Spleen (tissue), 13 donors: ENCODE results near the gene TDRD9. TPM values are rescaled to one million over a fixed set of nuclear protein-coding genes. Genes with fewer than 3 reads are reported as not detected.

Experiments
- DNase-seq: peaks from one replicate; pipeline ENCODE4 v3.0.0-alpha.2; 2020
- H3K27ac ChIP-seq, 8 donors: fragments of 200-600 bp; sonication (generic) in 7 of 8; 1 replicate in 4 of 8; 2 replicates in 4 of 8; pipeline versions ENCODE4 v1.5.0 to v1.8.0; 2016 to 2021; ENCODE audit warnings: inconsistent platforms in 4 of 8, mild to moderate bottlenecking in 4 of 8, moderate library complexity in 1 of 8
- H3K27me3 ChIP-seq, 7 donors: fragments of 200-600 bp; sonication (generic) in 6 of 7; replicated peaks in 1 of 7; 1 replicate in 4 of 7; 2 replicates in 3 of 7; pipeline versions ENCODE4 v1.5.0 to v1.8.0; 2016 to 2021; ENCODE audit warnings: inconsistent platforms in 3 of 7, mild to moderate bottlenecking in 1 of 7
- H3K36me3 ChIP-seq, 6 donors: fragments of 200-600 bp; sonication (generic) in 5 of 6; 1 replicate in 4 of 6; 2 replicates in 2 of 6; pipeline versions ENCODE4 v1.5.0 to v1.8.0; 2016 to 2021; ENCODE audit warnings: inconsistent platforms in 2 of 6
- H3K4me1 ChIP-seq, 6 donors: fragments of 200-600 bp; sonication (generic) in 5 of 6; 1 replicate in 3 of 6; 2 replicates in 3 of 6; pipeline versions ENCODE4 v1.5.0 to v1.8.0; 2016 to 2021; ENCODE audit warnings: inconsistent platforms in 3 of 6
- H3K4me3 ChIP-seq, 8 donors: fragments of 200-600 bp; sonication (generic) in 7 of 8; 1 replicate in 4 of 8; 2 replicates in 4 of 8; pipeline versions ENCODE4 v1.5.0 to v1.8.0; 2016 to 2021; ENCODE audit warnings: inconsistent platforms in 4 of 8, mild to moderate bottlenecking in 4 of 8, moderate library complexity in 2 of 8
- H3K9me3 ChIP-seq, 8 donors: fragments of 200-600 bp; sonication (generic) in 7 of 8; 1 replicate in 4 of 8; 2 replicates in 4 of 8; pipeline versions ENCODE4 v1.5.0 to v1.8.0; 2016 to 2021; ENCODE audit warnings: inconsistent platforms in 4 of 8
- POLR2A ChIP-seq, 3 donors: fragments of 450-650 bp; IDR thresholded peaks; one replicate each; pipeline ENCODE4 v1.5.1; 2017; ENCODE audit warnings: antibody characterized with exemption in 3 of 3, mild to moderate bottlenecking in 1 of 3
- POLR2AphosphoS5 ChIP-seq, 3 donors: sonication (generic); formaldehyde crosslinking; IDR thresholded peaks; one replicate each; pipeline ENCODE4 v1.5.1; 2017; ENCODE audit warnings: antibody characterized with exemption in 3 of 3
- WGBS, 5 donors: extraction: QIAGEN DNeasy Blood & Tissue Kit in 3 of 5; methylation state at CpG; one replicate each; pipeline versions ENCODE4 v1.1.5 to v1.1.7; 2013 to 2018; 5-methylcytosine and 5-hydroxymethylcytosine counted together
- intact Hi-C: fragments of 100-400 bp; cut with DNase I; formaldehyde crosslinking; loops from one replicate; pipeline ENCODE4 v1.15.0; 2023; ENCODE audit warnings: low total_unique reads
- long read RNA-seq, 2 donors: transcript quantifications; one replicate each; lab custom pipeline, GENCODE V29; 2026
- polyA plus RNA-seq, 3 donors: library from polyadenylated mRNA; stranded (reverse); fragments of 200-250 nt; gene quantifications; one replicate each; pipeline ENCODE4 v1.2.1, GENCODE V29; 2013
- total RNA-seq, 7 donors: library from RNA; depleted of rRNA in 3 of 7; stranded (reverse); fragments of >200 nt in 3 of 7; fragmentation: NEBNext Ultra II Directional in 4 of 7; extraction: Animal tissue kit (Norgen Biotek cat#: 25700) in 4 of 7; gene quantifications; one replicate each; pipeline versions ENCODE4 v1.1.0 to v1.2.1, GENCODE V29; 2016 to 2021
- TF ChIP-seq, protein P1 (sequence below), 11 experiments: fragments of 200-600 bp in 7 of 11; fragments of 450-650 bp in 4 of 11; sonication (generic) in 4 of 11; IDR thresholded peaks in 8 of 11; conservative IDR thresholded peaks in 3 of 11; 1 replicate in 7 of 11; 2 replicates in 4 of 11; pipeline versions ENCODE4 v1.4.0 to v1.8.0; 2016 to 2021; ENCODE audit warnings: antibody characterized with exemption in 11 of 11, inconsistent platforms in 4 of 11, mild to moderate bottlenecking in 1 of 11
- donor health status: healthy with polysubstance abuse.
- donor health status: DM: no; HTN: no; CAD: no; lungs with moderate emphysema.
- donor health status: DM: no; HTN: no; CAD: no.
- donor health status: Bipolar disorder and iron deficiency.
- donor health status: healthy.
- donor health status: DM: no; HTN: no; CAD: no.
- donor health status: DM: yes; HTN: yes; CAD: no.

TDRD9 gene, protein sequence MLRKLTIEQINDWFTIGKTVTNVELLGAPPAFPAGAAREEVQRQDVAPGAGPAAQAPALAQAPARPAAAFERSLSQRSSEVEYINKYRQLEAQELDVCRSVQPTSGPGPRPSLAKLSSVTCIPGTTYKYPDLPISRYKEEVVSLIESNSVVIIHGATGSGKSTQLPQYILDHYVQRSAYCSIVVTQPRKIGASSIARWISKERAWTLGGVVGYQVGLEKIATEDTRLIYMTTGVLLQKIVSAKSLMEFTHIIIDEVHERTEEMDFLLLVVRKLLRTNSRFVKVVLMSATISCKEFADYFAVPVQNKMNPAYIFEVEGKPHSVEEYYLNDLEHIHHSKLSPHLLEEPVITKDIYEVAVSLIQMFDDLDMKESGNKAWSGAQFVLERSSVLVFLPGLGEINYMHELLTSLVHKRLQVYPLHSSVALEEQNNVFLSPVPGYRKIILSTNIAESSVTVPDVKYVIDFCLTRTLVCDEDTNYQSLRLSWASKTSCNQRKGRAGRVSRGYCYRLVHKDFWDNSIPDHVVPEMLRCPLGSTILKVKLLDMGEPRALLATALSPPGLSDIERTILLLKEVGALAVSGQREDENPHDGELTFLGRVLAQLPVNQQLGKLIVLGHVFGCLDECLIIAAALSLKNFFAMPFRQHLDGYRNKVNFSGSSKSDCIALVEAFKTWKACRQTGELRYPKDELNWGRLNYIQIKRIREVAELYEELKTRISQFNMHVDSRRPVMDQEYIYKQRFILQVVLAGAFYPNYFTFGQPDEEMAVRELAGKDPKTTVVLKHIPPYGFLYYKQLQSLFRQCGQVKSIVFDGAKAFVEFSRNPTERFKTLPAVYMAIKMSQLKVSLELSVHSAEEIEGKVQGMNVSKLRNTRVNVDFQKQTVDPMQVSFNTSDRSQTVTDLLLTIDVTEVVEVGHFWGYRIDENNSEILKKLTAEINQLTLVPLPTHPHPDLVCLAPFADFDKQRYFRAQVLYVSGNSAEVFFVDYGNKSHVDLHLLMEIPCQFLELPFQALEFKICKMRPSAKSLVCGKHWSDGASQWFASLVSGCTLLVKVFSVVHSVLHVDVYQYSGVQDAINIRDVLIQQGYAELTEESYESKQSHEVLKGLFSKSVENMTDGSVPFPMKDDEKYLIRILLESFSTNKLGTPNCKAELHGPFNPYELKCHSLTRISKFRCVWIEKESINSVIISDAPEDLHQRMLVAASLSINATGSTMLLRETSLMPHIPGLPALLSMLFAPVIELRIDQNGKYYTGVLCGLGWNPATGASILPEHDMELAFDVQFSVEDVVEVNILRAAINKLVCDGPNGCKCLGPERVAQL (N-terminal part only)
- total RNA-seq (10 to 100 TPM in 2 of 7 donors, 1 to 10 TPM in 5; 1.4 to 18.7 (median 8.8) TPM), polyA plus RNA-seq (1 to 10 TPM in 2 of 3 donors, under 1 TPM in 1; 0.70 to 3.8 (median 3.1) TPM)
- long read RNA-seq, donor 1 = 0 reads
- long read RNA-seq, donor 2 = 0 reads

DNA sequence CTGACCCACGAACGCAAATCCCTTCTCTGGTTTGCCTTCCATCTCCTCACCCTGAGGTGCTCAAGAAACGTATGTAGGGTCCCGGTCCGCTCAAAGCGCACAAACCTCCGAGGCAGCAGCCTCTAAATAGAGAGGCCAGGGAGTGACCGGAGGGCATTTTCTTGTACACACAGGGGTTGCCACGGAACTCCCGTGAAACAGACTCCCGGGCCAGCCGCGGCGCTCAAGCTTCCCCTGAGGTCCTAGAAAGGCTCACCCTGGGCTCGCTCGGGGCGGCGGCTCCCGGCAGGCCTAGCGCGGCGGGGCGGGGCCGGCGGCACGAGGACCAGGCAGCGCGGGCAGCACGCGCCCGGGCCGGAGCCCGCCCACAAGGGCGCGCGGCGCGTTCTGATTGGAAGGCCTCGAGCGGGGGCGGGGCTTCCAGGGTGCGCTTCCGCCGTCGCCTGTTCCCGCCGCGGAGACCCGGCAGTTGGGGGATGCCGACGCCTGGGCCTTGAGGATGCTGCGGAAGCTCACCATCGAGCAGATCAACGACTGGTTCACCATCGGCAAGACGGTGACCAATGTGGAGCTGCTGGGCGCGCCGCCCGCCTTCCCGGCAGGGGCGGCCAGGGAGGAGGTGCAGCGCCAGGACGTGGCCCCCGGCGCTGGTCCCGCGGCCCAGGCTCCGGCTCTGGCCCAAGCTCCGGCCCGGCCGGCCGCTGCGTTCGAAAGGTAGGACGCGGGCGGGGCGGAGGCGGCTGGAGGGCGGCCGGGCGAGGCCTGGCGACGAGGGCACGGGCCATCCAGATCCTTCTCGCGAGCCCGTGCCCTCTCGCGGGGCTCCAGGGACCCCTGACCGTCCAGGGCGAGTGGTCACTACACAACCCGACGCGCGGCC is at the start of gene TDRD9:
Gene TDRD9, plus strand, starts transcription at position 446 of the 880 bp plus-strand sequence. Its CDS starts 54 bp downstream, at position 500.
- H3K27me3 ChIP-seq = peaks cover 0 to 25% (median 0%) of the 10 kb centered on the region in 7 donors
- no peak within 1 kb of the TSS for H3K27ac ChIP-seq
- WGBS, 5 donors = 60 to 88% (median 81%) methylated on average over 57 to 97 of the region's 97 CpGs
- no peak for DNase-seq
- H3K4me3 ChIP-seq = peak within 1 kb of the TSS in 1 of 8 donors; percentile 46
- intact Hi-C loops = no loop called here
- no peaks in the 10 kb centered on the region for H3K36me3 ChIP-seq
- no peaks in the 10 kb centered on the region for H3K9me3 ChIP-seq
- peaks cover 0 to 34% (median 4%) of the 10 kb centered on the region in 6 donors for H3K4me1 ChIP-seq
- TF ChIP-seq, protein P1, sequence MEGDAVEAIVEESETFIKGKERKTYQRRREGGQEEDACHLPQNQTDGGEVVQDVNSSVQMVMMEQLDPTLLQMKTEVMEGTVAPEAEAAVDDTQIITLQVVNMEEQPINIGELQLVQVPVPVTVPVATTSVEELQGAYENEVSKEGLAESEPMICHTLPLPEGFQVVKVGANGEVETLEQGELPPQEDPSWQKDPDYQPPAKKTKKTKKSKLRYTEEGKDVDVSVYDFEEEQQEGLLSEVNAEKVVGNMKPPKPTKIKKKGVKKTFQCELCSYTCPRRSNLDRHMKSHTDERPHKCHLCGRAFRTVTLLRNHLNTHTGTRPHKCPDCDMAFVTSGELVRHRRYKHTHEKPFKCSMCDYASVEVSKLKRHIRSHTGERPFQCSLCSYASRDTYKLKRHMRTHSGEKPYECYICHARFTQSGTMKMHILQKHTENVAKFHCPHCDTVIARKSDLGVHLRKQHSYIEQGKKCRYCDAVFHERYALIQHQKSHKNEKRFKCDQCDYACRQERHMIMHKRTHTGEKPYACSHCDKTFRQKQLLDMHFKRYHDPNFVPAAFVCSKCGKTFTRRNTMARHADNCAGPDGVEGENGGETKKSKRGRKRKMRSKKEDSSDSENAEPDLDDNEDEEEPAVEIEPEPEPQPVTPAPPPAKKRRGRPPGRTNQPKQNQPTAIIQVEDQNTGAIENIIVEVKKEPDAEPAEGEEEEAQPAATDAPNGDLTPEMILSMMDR (IDR thresholded peaks at IDR 0.05 in 8 of 11, conservative IDR thresholded peaks at IDR 0.05 in 3 of 11) = no peak
- no peak for TF ChIP-seq POLR2AphosphoS5 (IDR thresholded peaks at IDR 0.05)
- TF ChIP-seq POLR2A (IDR thresholded peaks at IDR 0.05) = no peak

DNA sequence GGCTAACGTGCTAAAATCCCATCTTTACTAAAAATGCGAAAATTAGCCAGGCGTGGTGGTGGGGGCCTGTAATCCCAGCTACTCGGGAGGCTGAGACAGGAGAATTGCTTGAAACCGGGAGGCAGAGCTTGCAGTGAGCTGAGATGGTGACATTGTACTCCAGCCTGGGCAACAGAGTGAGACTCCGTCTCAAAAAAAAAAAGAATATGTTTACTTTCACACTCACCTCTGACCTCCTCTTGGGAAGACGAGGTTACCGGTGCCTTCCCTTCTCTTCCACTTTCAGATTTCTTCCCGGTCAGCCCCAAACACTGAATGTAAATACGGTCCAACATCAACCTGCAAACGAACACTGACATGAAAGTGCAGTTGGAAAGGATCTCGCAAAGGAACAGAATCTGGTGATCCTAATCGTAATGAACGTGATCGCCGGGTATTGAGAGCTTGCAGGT is 49.1 kb upstream of the TDRD9 start:
- Histone ChIP-seq H3K27me3 (peaks cover 0 to 31% (median 5%) of the 10 kb centered on the region in 7 donors), H3K36me3 (no peaks in the 10 kb centered on the region), H3K4me1 (peaks cover 26 to 68% (median 44%) of the 10 kb centered on the region in 6 donors), H3K27ac (peak overlapping the region in 6 of 8 donors; percentile 63 to 86 (median 84)), H3K4me3 (peak overlapping the region in 6 of 8 donors; percentile 14 to 65 (median 24)), H3K9me3 (no peaks in the 10 kb centered on the region)
- no peak for DNase-seq
- intact Hi-C loops = no loop called here
- 73 to 84% (median 78%) methylated on average over 16 of the region's 16 CpGs for WGBS, 5 donors
- TF ChIP-seq, protein P1 (IDR thresholded peaks at IDR 0.05 in 8 of 11, conservative IDR thresholded peaks at IDR 0.05 in 3 of 11) = no peak
- TF ChIP-seq POLR2AphosphoS5 (IDR thresholded peaks at IDR 0.05) (no peak), POLR2A (IDR thresholded peaks at IDR 0.05) (no peak)
